ENCODE results near the gene PRKD3.

DNA sequence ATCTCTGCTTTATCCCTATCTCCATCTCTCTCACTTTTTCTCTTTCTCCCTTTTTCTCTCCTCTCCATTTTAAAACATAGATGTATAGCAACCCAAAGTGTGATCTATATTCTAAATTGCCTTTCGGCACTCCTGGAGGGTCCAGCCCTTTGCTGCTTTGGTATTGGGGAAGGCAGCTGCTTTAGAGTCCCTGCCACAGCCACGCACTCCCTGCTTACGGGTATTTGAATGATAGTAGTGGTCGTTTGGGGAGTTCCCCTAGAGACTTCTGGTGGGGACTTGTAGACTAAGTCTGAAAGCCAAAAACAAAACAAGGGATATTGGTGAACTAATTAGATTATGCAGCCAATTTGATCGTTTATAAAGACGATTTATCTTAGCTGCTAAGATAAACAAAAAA lies 31.7 kb upstream of the PRKD3 start:
- TF ChIP-seq CTCF (IDR thresholded peaks at IDR 0.05; ENCODE audit: insufficient read depth, low read length, poor library complexity, severe bottlenecking): no peak
- TF ChIP-seq EZH2phosphoT487 (conservative IDR thresholded peaks at IDR 0.05; ENCODE audit: low read length): no peak

Data from SU-DHL-6 (cell line).